Activated naive CD4-positive, alpha-beta T cell treated with anti-CD3 and anti-CD28 coated beads, Interleukin-2, amount 50 U/mL, for 24 hours (primary cell): ENCODE results near the gene ACTR3.
"Not testable (repeated sequence)": the region's sequence is repeated elsewhere in the genome, so short reads cannot be mapped to it uniquely, and the experiment has no call there.

ENCODE experiments used
- H3K27ac Mint-ChIP-seq: one replicate; pipeline ENCODE4 v1.8.0; 2021; ENCODE audit warnings: mild to moderate bottlenecking, mixed read lengths
- H3K27me3 Mint-ChIP-seq: one replicate; pipeline ENCODE4 v1.8.0; 2021; ENCODE audit warnings: mixed read lengths
- H3K36me3 Mint-ChIP-seq: one replicate; pipeline ENCODE4 v1.8.0; 2021; ENCODE audit warnings: mixed read lengths
- H3K4me1 Mint-ChIP-seq: one replicate; pipeline ENCODE4 v1.8.0; 2021; ENCODE audit warnings: mixed read lengths
- H3K4me3 Mint-ChIP-seq: one replicate; pipeline ENCODE4 v1.8.0; 2021; ENCODE audit warnings: mild to moderate bottlenecking, mixed read lengths
- H3K9me3 Mint-ChIP-seq: one replicate; pipeline ENCODE4 v1.8.0; 2021; ENCODE audit warnings: mixed read lengths

The ACTR3 gene

GRCh38 chr2:113910967-113911678 lies 21.2 kb downstream of the ACTR3 start:
- Mint-ChIP-seq H3K36me3 (peaks cover 20% of the 10 kb centered on the region), H3K27me3 (no peaks in the 10 kb centered on the region), H3K4me1 (peaks cover 89% of the 10 kb centered on the region), H3K9me3 (no peaks in the 10 kb centered on the region), H3K4me3 (peak overlapping the region; percentile 65), H3K27ac (peak overlapping the region; percentile 77)

DNA sequence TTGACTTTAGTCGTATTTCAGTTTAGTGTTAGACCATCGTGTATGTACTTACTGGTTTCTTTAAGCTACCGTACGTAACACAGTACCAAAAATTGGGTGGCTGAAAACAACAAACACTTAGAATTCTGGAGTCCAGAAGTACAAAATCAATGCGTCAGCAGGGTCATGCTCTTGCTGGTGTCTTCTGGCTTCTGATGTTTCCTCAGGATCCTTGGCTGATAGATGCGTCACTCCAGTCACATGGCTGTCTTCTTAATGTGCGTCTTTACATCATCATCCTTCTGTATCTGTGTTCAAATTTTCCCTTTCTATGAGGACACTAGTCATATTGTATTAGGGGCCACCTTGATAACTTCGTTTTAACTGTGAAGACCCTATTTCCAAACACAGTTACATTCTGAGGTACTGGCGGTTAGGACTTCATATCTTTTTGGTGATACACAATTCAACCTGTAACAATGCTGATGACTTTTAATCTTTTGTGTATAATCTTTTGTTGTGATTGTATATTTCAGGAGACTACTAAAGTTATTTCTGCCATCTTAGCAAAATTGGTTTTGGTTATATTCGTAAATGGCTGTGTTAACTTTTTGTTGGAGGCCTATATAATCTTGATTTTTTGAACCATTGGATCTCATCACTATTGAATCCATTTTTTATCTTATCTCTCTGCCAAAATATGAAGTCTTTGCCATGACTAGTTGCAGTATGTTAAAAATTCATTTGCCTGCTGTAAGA lies 25.4 kb downstream of the ACTR3 start:
- H3K27ac Mint-ChIP-seq = peak overlapping the region; percentile 80
- no peaks in the 10 kb centered on the region for H3K9me3 Mint-ChIP-seq
- peaks cover 80% of the 10 kb centered on the region for H3K4me1 Mint-ChIP-seq
- no peaks in the 10 kb centered on the region for H3K27me3 Mint-ChIP-seq
- no peak overlapping the region for H3K4me3 Mint-ChIP-seq
- peaks cover 25% of the 10 kb centered on the region for H3K36me3 Mint-ChIP-seq

DNA sequence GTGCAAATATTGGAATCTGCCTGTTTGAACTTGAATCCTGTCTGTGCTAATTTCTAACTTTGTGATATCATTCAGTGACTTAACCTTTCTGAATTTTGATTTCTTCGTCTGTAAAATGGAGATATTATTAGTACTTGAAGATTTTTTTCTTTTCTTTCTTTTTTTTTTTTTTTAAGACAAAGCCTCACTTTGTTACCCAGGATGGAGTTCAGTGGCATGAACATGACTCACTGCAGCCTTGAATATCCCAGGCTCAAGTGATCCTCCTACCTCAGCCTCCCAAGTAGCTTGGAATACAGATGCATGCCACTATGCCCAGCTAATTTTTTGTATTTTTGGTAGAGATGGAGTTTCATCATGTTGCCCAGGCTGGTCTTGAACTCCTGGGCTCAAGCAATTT lies 28.3 kb downstream of the ACTR3 start:
- peaks cover 26% of the 10 kb centered on the region for H3K36me3 Mint-ChIP-seq
- peaks cover 55% of the 10 kb centered on the region for H3K4me1 Mint-ChIP-seq
- no peak overlapping the region for H3K4me3 Mint-ChIP-seq
- H3K27me3 Mint-ChIP-seq = no peaks in the 10 kb centered on the region
- H3K27ac Mint-ChIP-seq = no peak overlapping the region
- H3K9me3 Mint-ChIP-seq = no peaks in the 10 kb centered on the region

DNA sequence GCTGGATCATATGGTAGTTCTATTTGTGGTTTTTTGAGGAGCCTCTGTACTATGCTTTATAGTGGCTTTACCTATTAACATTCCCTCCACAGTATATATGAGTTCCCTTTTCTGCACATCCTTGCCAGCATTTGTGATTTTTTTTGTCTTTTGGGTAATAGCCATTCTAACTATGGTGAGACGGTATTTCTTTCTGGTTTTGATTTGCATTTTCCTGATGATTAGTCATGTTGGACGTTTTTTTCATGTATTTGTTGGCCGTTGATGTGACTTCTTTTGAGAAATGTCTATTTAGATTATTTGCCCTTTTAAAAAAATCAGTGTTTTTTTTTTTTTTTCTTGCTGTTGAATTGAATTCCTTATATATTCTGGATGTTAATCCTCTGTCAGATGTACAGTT lies 31.1 kb downstream of the ACTR3 start:
- Mint-ChIP-seq H3K9me3 (no peaks in the 10 kb centered on the region), H3K27me3 (no peaks in the 10 kb centered on the region), H3K27ac (peak overlapping the region; percentile 66), H3K4me3 (no peak overlapping the region), H3K4me1 (peaks cover 35% of the 10 kb centered on the region), H3K36me3 (peaks cover 26% of the 10 kb centered on the region)

DNA sequence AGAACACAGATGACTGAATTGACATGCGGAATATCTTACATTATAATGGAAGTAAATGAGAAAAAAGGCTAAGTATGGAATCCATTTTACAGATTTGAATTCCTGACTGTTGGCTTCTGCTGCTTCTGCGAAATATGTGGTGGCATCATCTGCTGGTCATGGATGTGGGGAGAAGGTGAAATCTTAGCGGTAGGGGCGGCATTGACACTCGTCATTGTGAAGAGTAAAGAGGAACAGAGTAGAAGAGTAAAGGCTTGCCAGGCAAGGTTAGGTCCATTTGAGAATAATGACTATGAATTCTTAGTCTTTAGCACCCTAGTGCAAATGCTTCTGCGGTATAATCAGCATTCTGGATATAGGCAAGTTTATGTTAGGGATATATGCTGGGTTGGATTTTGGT lies 32.4 kb downstream of the ACTR3 start:
- Mint-ChIP-seq H3K4me1 (peaks cover 29% of the 10 kb centered on the region), H3K4me3 (no peak overlapping the region), H3K36me3 (peaks cover 26% of the 10 kb centered on the region), H3K27ac (no peak overlapping the region), H3K27me3 (no peaks in the 10 kb centered on the region), H3K9me3 (no peaks in the 10 kb centered on the region)

DNA sequence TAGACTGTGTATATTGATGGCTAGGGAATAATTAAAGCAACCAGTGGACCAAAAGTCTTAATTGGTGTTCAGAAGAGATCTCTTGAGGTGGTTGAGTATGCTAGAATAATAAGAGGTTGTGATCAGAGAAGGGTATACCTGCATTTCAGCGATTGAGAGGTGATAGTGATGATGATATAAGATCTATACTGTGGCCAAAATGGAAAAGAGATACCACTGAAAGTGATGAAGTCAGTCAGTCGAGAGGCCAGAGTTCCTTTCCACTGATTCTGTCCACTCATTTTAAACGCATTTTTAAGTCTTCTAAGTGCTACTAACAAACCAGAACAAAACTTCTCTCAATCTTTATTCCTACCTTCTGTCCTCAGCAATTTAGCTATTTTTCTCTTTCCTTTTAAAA lies 32.9 kb downstream of the ACTR3 start:
- H3K4me1 Mint-ChIP-seq = peaks cover 24% of the 10 kb centered on the region
- no peaks in the 10 kb centered on the region for H3K9me3 Mint-ChIP-seq
- H3K36me3 Mint-ChIP-seq = peaks cover 24% of the 10 kb centered on the region
- no peak overlapping the region for H3K27ac Mint-ChIP-seq
- no peaks in the 10 kb centered on the region for H3K27me3 Mint-ChIP-seq
- no peak overlapping the region for H3K4me3 Mint-ChIP-seq

DNA sequence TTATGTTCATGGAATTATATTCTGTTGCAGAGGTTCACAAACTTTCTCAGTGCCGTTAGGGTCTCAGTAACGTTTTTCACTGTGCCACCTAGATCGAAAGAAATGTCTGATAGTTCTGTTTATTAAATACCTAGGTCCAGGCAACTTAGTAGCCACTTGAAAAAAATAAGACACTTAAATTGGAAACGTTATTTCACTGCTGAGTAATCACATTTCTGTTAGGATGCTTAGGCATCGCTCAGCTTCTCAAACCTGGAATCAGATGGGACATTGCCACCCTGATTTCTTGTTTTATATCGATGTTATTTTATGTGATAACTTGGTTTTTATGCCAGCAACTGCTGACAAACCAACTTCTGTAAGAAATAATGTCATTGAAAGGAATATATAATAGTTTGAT lies 36.0 kb downstream of the ACTR3 start:
- Mint-ChIP-seq H3K27ac (no peak overlapping the region), H3K9me3 (no peaks in the 10 kb centered on the region), H3K4me3 (no peak overlapping the region), H3K36me3 (peaks cover 17% of the 10 kb centered on the region), H3K4me1 (peaks cover 35% of the 10 kb centered on the region), H3K27me3 (no peaks in the 10 kb centered on the region)

DNA sequence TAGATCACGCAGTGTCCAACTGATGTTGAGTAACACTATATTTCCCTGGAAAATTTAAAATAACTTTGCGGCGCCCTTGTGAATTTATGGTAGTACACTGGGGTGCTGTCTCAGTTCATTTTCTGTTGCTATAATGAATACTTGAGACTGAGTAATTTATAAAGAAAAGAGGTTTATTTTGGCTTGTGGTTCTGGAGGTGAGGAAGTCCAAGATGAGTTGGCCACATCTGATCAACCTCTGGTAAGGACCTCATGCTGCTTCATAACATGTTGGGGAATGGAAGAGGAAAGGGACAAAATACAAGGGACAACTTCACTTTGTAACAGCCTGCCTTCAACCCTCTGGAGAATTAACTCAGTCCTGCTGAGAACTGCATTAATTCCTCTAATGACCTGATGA lies 36.4 kb downstream of the ACTR3 start:
- Mint-ChIP-seq H3K36me3 (peaks cover 15% of the 10 kb centered on the region), H3K4me3 (no peak overlapping the region), H3K27ac (peak overlapping the region; percentile 20), H3K4me1 (peaks cover 37% of the 10 kb centered on the region), H3K27me3 (no peaks in the 10 kb centered on the region), H3K9me3 (no peaks in the 10 kb centered on the region)

GRCh38 chr2:113930448-113930847 lies 40.6 kb downstream of the ACTR3 start:
- H3K9me3 Mint-ChIP-seq = no peaks in the 10 kb centered on the region
- H3K27me3 Mint-ChIP-seq = no peaks in the 10 kb centered on the region
- peaks cover 18% of the 10 kb centered on the region for H3K36me3 Mint-ChIP-seq
- no peak overlapping the region for H3K4me3 Mint-ChIP-seq
- H3K4me1 Mint-ChIP-seq = peaks cover 43% of the 10 kb centered on the region
- peak overlapping the region; percentile 23 for H3K27ac Mint-ChIP-seq

GRCh38 chr2:113937501-113937900 lies 47.6 kb downstream of the ACTR3 start:
- H3K4me3 Mint-ChIP-seq = no peak overlapping the region
- peaks cover 16% of the 10 kb centered on the region for H3K4me1 Mint-ChIP-seq
- peaks cover 39% of the 10 kb centered on the region for H3K36me3 Mint-ChIP-seq
- H3K9me3 Mint-ChIP-seq = peaks cover 4% of the 10 kb centered on the region
- no peak overlapping the region for H3K27ac Mint-ChIP-seq
- H3K27me3 Mint-ChIP-seq = no peaks in the 10 kb centered on the region

DNA sequence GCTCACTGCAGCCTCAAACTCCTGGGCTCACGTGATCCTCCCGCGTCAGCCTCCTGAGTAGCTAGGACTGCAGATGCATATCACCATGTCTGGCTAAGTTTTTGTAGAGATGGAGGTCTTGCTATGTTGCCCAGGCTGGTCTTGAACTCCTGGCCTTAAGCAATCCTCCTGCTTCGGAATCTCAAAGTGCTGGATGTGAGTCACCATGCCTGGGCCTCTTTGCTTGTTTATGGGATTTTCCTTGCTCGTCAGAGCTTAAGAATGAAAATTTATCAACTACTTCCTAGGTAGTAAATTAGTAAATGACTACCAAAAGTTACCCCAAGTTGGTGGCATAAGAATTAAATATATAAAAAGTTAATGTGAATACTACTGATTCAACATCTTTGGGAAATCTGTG lies 51.0 kb downstream of the ACTR3 start:
- Mint-ChIP-seq H3K4me3 (no peak overlapping the region), H3K27ac (no peak overlapping the region), H3K36me3 (peaks cover 36% of the 10 kb centered on the region), H3K9me3 (peaks cover 4% of the 10 kb centered on the region), H3K4me1 (peaks cover 9% of the 10 kb centered on the region), H3K27me3 (no peaks in the 10 kb centered on the region)

- not testable (repeated sequence) for H3K27me3 Mint-ChIP-seq, H3K27ac Mint-ChIP-seq, H3K4me3 Mint-ChIP-seq, H3K9me3 Mint-ChIP-seq
- peaks cover 23% of the 10 kb centered on the region for H3K36me3 Mint-ChIP-seq
- H3K4me1 Mint-ChIP-seq = peaks cover 21% of the 10 kb centered on the region
Measured at GRCh38 chr2:113945784-113946183, 55.9 kb downstream of the ACTR3 start.

GRCh38 chr2:113950906-113951305 lies 61.0 kb downstream of the ACTR3 start:
- H3K4me3 Mint-ChIP-seq, H3K9me3 Mint-ChIP-seq, H3K27me3 Mint-ChIP-seq: not testable (repeated sequence)
- peak overlapping the region; percentile 47 for H3K27ac Mint-ChIP-seq
- peaks cover 46% of the 10 kb centered on the region for H3K4me1 Mint-ChIP-seq
- H3K36me3 Mint-ChIP-seq = peaks cover 27% of the 10 kb centered on the region

DNA sequence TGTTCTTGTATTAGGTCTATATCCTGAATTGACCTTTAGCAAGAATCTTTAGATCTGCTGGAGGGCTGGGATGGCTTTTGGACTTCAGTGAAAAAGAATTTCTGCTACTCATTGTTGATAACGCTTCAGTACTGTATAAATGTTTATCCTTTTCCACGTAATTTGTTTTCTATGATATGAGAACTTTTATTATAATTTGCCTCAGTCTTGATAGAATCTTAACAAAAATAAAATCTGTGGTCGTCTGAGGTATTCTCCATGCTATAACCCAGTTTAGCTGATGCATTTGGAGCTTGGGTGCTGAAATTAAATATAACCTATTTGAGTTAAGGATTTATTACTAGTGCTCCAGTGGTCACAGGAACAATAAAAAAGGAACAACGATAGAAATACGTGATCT lies 71.1 kb downstream of the ACTR3 start:
- Mint-ChIP-seq H3K9me3 (no peaks in the 10 kb centered on the region), H3K4me3 (no peak overlapping the region), H3K27ac (no peak overlapping the region), H3K36me3 (peaks cover 8% of the 10 kb centered on the region), H3K4me1 (peaks cover 2% of the 10 kb centered on the region), H3K27me3 (no peaks in the 10 kb centered on the region)

DNA sequence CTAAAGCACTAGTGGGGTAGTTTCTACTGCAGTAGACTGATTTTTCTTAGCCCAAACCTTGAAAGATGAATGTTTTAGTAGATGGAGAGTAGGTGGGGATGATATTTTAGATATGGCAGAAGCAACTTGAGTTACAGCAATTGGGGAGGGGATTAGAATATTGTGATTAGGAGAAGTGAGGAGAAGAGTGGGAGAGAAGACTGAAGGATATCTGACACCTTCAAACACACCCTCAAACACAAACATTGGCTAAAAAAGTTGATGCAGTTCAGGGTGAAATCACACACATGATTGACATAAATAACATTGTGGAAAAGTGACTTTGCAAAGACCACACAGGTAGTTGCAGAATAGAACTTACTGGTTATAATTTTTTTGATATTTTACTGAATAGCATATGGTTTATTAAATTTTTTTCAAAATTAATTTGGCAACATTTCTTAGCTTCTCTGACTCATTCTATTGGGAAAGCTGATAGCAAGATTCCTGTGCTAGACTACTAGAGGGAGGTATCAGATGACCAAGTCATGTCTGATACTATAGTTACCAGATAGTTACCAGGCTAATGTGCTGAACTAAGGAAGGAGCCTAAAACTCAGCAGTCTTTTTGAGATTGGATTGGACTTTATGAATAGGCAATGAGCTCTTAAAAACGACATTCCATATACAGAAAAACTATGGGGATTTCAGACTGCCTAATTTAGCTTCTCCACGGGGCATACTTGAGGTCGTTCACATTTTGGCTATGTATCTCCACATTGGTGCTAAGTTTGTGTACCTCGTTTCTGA lies 73.0 kb downstream of the ACTR3 start:
- Mint-ChIP-seq H3K27ac (peak overlapping the region; percentile 44), H3K27me3 (no peaks in the 10 kb centered on the region), H3K9me3 (no peaks in the 10 kb centered on the region), H3K36me3 (peaks cover 3% of the 10 kb centered on the region), H3K4me1 (peaks cover 12% of the 10 kb centered on the region), H3K4me3 (no peak overlapping the region)

DNA sequence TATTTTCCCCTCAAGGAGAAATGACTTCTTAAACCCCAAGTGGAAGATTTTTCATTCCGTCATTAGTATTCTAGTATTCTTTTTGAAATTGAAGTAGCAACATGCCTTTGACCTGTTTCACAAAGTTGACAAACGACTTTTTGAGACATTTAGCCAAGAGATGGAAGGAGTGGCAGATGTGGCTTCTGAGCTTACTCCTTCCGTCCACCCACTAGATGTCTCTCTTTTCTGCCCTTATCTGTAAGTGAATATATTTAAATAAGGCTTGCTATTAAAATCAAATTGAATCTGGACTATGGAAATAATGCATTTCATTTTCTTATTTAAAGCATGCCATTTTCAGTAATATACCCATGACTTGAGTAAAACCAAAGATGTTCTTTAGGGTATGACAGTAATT lies 74.1 kb downstream of the ACTR3 start:
- H3K27ac Mint-ChIP-seq = peak overlapping the region; percentile 27
- H3K36me3 Mint-ChIP-seq = peaks cover 2% of the 10 kb centered on the region
- no peaks in the 10 kb centered on the region for H3K27me3 Mint-ChIP-seq
- peaks cover 12% of the 10 kb centered on the region for H3K4me1 Mint-ChIP-seq
- H3K9me3 Mint-ChIP-seq = no peaks in the 10 kb centered on the region
- no peak overlapping the region for H3K4me3 Mint-ChIP-seq
